Right lobe of liver (tissue), 4 donors: ENCODE results near the gene CREBL2.

ENCODE experiments used
- CTCF ChIP-seq, 4 donors: fragments of 200-600 bp in 3 of 4; fragments of 450-650 bp in 1 of 4; IDR thresholded peaks; one replicate each; pipeline versions ENCODE4 v1.5.1 to v1.8.0; 2016 to 2022; ENCODE audit warnings: antibody characterized with exemption in 4 of 4, mild to moderate bottlenecking in 2 of 4
- POLR2A ChIP-seq: fragments of 450-650 bp; IDR thresholded peaks from one replicate; pipeline ENCODE4 v1.6.1; 2017; ENCODE audit warnings: antibody characterized with exemption, mild to moderate bottlenecking
- donor health status: DM: no; HTN: no; CAD: no.
- donor health status: DM: no; HTN: no; CAD: no.
- donor health status: DM: no; HTN: yes; CAD: no.

GRCh38 chr12:12668005-12668404, 56.3 kb downstream of the CREBL2 start:
- no peak for TF ChIP-seq CTCF (IDR thresholded peaks at IDR 0.05)
- TF ChIP-seq POLR2A = no peak
